Neutrophil (primary cell): ENCODE measurements around the gene GART.
A peak's percentile ranks its signal among the peaks of the same experiment; 100 is the strongest.

ENCODE experiments used
- H3K27ac ChIP-seq: fragments of 200-600 bp; sonication (generic); 2 replicates; pipeline ENCODE4 v1.5.1; 2016; ENCODE audit warnings: mild to moderate bottlenecking, moderate library complexity
- H3K27me3 ChIP-seq: fragments of 200-600 bp; sonication (generic); 2 replicates; pipeline ENCODE4 v1.6.0; 2016; ENCODE audit warnings: mild to moderate bottlenecking
- H3K36me3 ChIP-seq: fragments of 200-600 bp; sonication (generic); 2 replicates; pipeline ENCODE4 v1.5.1; 2017
- H3K4me1 ChIP-seq, 2 experiments: fragments of 200-600 bp in 1 of 2; sonication (generic) in 1 of 2; 1 replicate in 1 of 2; 2 replicates in 1 of 2; pipeline versions ENCODE4 v1.5.1 to v1.6.1; 2013 to 2016; ENCODE audit warnings: low read depth in 1 of 2, low read length in 1 of 2, mild to moderate bottlenecking in 1 of 2, moderate library complexity in 1 of 2; ENCODE audit not compliant: control insufficient read depth in 1 of 2, insufficient read depth in 1 of 2
- H3K4me3 ChIP-seq, 2 experiments: fragments of 200-600 bp in 1 of 2; sonication (generic) in 1 of 2; 1 replicate in 1 of 2; 2 replicates in 1 of 2; pipeline ENCODE4 v1.5.1; 2013 to 2016; ENCODE audit warnings: low read depth in 1 of 2, low read length in 1 of 2, mild to moderate bottlenecking in 1 of 2, moderate library complexity in 1 of 2
- H3K9me3 ChIP-seq: fragments of 200-600 bp; sonication (generic); 2 replicates; pipeline ENCODE4 v1.5.1; 2016
- TF ChIP-seq, protein P1 (sequence below): fragments of 200-600 bp; sonication (generic); IDR thresholded peaks from 2 replicates; pipeline ENCODE4 v1.5.1; 2016; ENCODE audit warnings: antibody characterized with exemption

GART gene

DNA sequence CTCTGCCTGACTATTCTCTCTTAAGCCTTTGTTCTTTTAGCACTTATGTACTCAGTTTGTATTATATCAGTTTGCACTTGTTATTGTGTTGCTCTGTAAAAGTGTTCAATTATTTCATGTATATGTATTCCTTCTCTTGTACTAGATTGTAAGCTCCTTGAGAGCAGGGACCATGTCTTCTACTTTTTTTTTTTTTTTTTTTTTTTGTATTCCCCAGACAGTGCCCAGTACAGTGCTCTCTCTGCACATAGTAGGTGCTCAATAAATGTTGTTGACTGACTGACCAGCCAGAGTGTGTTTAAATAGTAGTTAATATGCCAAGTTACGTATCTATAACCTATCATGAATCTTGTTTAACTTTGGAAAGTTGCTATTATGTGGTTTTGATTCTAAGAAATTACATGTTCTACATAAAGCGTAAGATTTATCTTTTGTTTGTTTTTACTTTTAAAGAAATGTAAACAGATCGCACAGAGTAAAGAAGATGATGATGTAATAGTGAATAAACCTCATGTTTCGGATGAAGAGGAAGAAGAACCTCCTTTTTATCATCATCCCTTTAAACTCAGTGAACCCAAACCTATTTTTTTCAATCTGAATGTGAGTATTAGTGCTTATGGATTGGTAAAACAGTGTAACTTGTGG lies 17.0 kb upstream of the GART start:
- Histone ChIP-seq H3K4me1 (no peaks in the 10 kb centered on the region), H3K27me3 (no peaks in the 10 kb centered on the region), H3K27ac (no peak overlapping the region), H3K9me3 (no peaks in the 10 kb centered on the region), H3K4me3 (no peak overlapping the region), H3K36me3 (peaks cover 93% of the 10 kb centered on the region)
- TF ChIP-seq, protein P1, sequence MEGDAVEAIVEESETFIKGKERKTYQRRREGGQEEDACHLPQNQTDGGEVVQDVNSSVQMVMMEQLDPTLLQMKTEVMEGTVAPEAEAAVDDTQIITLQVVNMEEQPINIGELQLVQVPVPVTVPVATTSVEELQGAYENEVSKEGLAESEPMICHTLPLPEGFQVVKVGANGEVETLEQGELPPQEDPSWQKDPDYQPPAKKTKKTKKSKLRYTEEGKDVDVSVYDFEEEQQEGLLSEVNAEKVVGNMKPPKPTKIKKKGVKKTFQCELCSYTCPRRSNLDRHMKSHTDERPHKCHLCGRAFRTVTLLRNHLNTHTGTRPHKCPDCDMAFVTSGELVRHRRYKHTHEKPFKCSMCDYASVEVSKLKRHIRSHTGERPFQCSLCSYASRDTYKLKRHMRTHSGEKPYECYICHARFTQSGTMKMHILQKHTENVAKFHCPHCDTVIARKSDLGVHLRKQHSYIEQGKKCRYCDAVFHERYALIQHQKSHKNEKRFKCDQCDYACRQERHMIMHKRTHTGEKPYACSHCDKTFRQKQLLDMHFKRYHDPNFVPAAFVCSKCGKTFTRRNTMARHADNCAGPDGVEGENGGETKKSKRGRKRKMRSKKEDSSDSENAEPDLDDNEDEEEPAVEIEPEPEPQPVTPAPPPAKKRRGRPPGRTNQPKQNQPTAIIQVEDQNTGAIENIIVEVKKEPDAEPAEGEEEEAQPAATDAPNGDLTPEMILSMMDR: no peak

DNA sequence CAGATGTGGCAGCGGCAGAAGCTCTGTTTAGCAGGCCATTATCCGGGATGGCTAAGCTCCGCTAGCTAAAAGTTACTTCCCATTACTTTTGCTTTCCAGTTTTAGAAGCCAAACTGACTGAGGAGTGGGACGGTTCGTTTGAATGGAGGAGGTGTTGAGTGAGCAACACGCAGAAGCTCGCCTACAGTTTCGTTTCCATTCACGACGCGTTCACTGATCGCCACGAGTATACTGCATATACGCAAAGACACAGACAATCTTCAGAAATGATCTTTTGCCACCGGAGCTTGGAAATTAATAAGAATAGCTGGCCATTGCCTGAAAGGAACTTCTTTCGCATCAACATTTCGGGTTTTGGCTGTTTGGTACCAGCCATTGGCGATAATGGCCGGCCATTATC lies 15.5 kb upstream of the GART start:
- H3K27ac ChIP-seq: no peak overlapping the region
- no peak overlapping the region for H3K4me3 ChIP-seq
- peaks cover 93% of the 10 kb centered on the region for H3K36me3 ChIP-seq
- H3K27me3 ChIP-seq: no peaks in the 10 kb centered on the region
- H3K4me1 ChIP-seq: no peaks in the 10 kb centered on the region
- TF ChIP-seq, protein P1: no peak
- no peaks in the 10 kb centered on the region for H3K9me3 ChIP-seq

DNA sequence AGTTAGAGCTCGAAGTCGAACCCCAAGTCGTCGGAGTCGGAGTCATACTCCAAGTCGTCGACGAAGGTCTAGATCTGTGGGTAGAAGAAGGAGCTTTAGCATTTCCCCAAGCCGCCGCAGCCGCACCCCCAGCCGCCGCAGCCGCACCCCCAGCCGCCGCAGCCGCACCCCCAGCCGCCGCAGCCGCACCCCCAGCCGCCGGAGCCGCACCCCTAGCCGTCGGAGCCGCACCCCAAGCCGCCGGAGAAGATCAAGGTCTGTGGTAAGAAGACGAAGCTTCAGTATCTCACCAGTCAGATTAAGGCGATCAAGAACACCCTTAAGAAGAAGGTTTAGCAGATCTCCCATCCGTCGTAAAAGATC lies 13.0 kb upstream of the GART start:
- H3K9me3 ChIP-seq: no peaks in the 10 kb centered on the region
- H3K36me3 ChIP-seq: peaks cover 93% of the 10 kb centered on the region
- no peak overlapping the region for H3K27ac ChIP-seq
- no peaks in the 10 kb centered on the region for H3K4me1 ChIP-seq
- no peaks in the 10 kb centered on the region for H3K27me3 ChIP-seq
- TF ChIP-seq, protein P1: no peak
- H3K4me3 ChIP-seq: no peak overlapping the region

DNA sequence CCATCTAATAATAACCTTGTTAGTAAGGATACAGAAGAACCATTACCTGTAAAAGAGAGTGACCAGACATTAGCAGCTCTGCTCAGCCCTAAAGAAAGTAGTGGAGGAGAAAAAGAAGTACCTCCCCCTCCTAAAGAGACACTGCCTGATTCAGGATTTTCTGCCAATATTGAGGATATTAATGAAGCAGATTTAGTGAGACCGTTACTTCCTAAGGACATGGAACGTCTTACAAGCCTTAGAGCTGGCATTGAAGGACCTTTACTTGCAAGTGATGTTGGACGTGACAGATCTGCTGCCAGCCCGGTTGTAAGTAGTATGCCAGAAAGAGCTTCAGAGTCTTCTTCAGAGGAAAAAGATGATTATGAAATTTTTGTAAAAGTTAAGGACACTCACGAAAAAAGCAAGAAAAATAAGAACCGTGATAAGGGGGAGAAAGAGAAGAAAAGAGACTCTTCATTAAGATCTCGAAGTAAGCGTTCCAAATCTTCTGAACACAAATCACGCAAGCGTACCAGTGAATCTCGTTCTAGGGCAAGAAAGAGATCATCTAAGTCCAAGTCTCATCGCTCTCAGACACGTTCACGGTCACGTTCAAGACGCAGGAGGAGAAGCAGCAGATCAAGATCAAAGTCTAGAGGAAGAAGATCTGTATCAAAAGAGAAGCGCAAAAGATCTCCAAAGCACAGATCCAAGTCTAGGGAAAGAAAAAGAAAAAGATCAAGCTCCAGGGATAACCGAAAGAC lies 12.5 kb upstream of the GART start:
- no peaks in the 10 kb centered on the region for H3K9me3 ChIP-seq
- H3K4me1 ChIP-seq: no peaks in the 10 kb centered on the region
- TF ChIP-seq, protein P1: no peak
- H3K36me3 ChIP-seq: peaks cover 93% of the 10 kb centered on the region
- H3K4me3 ChIP-seq: no peak overlapping the region
- no peak overlapping the region for H3K27ac ChIP-seq
- no peaks in the 10 kb centered on the region for H3K27me3 ChIP-seq

DNA sequence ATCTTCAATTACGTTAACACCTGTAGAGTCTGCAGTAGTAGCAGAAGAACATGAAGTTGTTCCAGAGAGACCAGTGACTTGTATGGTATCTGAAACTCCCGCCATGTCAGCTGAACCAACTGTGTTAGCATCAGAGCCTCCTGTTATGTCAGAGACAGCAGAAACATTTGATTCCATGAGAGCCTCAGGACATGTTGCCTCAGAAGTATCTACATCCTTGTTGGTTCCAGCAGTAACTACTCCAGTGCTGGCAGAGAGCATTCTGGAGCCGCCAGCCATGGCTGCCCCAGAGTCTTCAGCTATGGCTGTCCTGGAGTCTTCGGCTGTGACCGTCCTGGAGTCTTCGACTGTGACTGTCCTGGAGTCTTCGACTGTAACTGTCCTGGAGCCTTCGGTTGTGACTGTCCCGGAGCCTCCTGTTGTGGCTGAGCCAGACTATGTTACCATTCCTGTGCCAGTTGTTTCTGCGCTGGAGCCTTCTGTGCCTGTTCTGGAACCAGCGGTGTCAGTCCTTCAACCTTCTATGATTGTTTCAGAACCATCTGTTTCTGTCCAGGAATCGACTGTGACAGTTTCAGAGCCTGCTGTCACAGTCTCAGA lies 11.2 kb upstream of the GART start:
- Histone ChIP-seq H3K36me3 (peaks cover 93% of the 10 kb centered on the region), H3K27ac (peak overlapping the region; percentile 15), H3K27me3 (no peaks in the 10 kb centered on the region), H3K4me1 (no peaks in the 10 kb centered on the region), H3K9me3 (no peaks in the 10 kb centered on the region), H3K4me3 (no peak overlapping the region)
- TF ChIP-seq, protein P1: no peak
